HG03575 (cell line): Measurements from ENCODE around the gene TMEM82.

Experiments
- ATAC-seq: cut with Tn5 transposase; IDR thresholded peaks from one replicate; pipeline ENCODE4 v1.9.1; 2021; ENCODE audit not compliant: unreplicated experiment, insufficient number of reproducible peaks, low FRiP score; ENCODE audit errors: extremely low read depth

Gene TMEM82

GRCh38 chr1:15718199-15718601 is 24.1 kb upstream of the TMEM82 start:
- ATAC-seq: no peak

GRCh38 chr1:15719381-15720120 is 22.7 kb upstream of the TMEM82 start:
- no peak for ATAC-seq

- no peak for ATAC-seq
These were observed 21.4 kb upstream of the TMEM82 start for GRCh38 chr1:15720861-15721260.

- ATAC-seq: no peak
These were observed 19.9 kb upstream of the TMEM82 start for GRCh38 chr1:15722411-15722810.

- no peak for ATAC-seq
These were observed 19.3 kb upstream of the TMEM82 start for GRCh38 chr1:15722836-15723532.

GRCh38 chr1:15723631-15724246 is 18.6 kb upstream of the TMEM82 start:
- ATAC-seq: no peak

GRCh38 chr1:15724949-15725880 is 17.1 kb upstream of the TMEM82 start:
- no peak for ATAC-seq

GRCh38 chr1:15726508-15726907 is 15.8 kb upstream of the TMEM82 start:
- ATAC-seq: no peak

- ATAC-seq: no peak
These were observed 15.3 kb upstream of the TMEM82 start for GRCh38 chr1:15727021-15727420.

GRCh38 chr1:15727424-15727823 is 14.9 kb upstream of the TMEM82 start:
- ATAC-seq: no peak

- no peak for ATAC-seq
These were observed 14.3 kb upstream of the TMEM82 start for GRCh38 chr1:15727866-15728534.

- ATAC-seq: no peak
These were observed 13.2 kb upstream of the TMEM82 start for GRCh38 chr1:15728937-15729657.

- no peak for ATAC-seq
These were observed 11.9 kb upstream of the TMEM82 start for GRCh38 chr1:15730423-15730822.

GRCh38 chr1:15730936-15731335 is 11.4 kb upstream of the TMEM82 start:
- ATAC-seq: no peak

GRCh38 chr1:15731735-15732685 is 10.3 kb upstream of the TMEM82 start:
- ATAC-seq: no peak

- no peak for ATAC-seq
These were observed 9.6 kb upstream of the TMEM82 start for GRCh38 chr1:15732686-15733081.

- no peak for ATAC-seq
These were observed 9.0 kb upstream of the TMEM82 start for GRCh38 chr1:15733218-15733725.
